GM12892 (cell line): ENCODE data around the gene TXNDC12.
"Not testable (repeated sequence)": the region's sequence is repeated elsewhere in the genome, so short reads cannot be mapped to it uniquely, and the experiment has no call there.

Experiments used
- POLR2AphosphoS5 ChIP-seq: IDR thresholded peaks from 2 replicates; pipeline ENCODE4 v1.6.1; 2011; ENCODE audit warnings: low read depth, low read length, control low read depth
- TAF1 ChIP-seq: IDR thresholded peaks from 2 replicates; pipeline ENCODE4 v1.6.1; 2011; ENCODE audit warnings: low read depth, mild to moderate bottlenecking, control low read depth, low read length, borderline replicate concordance

DNA sequence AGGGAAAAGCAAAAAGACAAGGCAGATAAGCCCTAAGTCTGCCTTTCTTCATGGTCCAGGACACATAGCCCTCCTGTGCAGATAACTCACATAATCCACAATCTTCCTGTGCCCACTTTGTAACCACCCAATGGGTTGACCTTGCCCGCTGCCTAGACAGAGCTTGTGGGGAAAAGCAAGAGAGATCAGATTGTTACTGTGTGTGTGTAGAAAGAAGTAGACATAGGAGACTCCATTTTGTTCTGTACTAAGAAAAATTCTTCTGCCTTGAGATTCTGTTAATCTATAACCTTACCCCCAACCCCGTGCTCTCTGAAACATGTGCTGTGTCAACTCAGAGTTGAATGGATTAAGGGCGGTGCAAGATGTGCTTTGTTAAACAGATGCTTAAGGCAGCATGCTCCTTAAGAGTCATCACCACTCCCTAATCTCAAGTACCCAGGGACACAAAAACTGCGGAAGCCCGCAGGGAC, 48.9 kb downstream of the TXNDC12 start:
- not testable (repeated sequence) for TF ChIP-seq TAF1, POLR2AphosphoS5
